Fibroblast of the conjunctiva (primary cell): ENCODE data around the gene WDR70.
"Not testable (repeated sequence)": the region's sequence is repeated elsewhere in the genome, so short reads cannot be mapped to it uniquely, and the experiment has no call there.

ENCODE experiments used
- DNase-seq: peaks from one replicate; pipeline ENCODE4 v3.0.0-alpha.2; 2010; ENCODE audit warnings: low read depth

Gene WDR70

GRCh38 chr5:37640088-37640487 lies 261.0 kb downstream of the WDR70 start:
- DNase-seq: no peak

- no peak for DNase-seq
Observed at GRCh38 chr5:37641933-37642332, 262.8 kb downstream of the WDR70 start.

GRCh38 chr5:37645707-37646106 lies 266.6 kb downstream of the WDR70 start:
- DNase-seq: no peak

GRCh38 chr5:37654566-37654965 lies 275.4 kb downstream of the WDR70 start:
- DNase-seq: not testable (repeated sequence)

- no peak for DNase-seq
Observed at GRCh38 chr5:37657046-37657445, 277.9 kb downstream of the WDR70 start.

GRCh38 chr5:37658440-37658839 lies 279.3 kb downstream of the WDR70 start:
- no peak for DNase-seq

- DNase-seq: no peak
Observed at GRCh38 chr5:37660319-37660718, 281.2 kb downstream of the WDR70 start.

GRCh38 chr5:37661227-37661920 lies 282.3 kb downstream of the WDR70 start:
- DNase-seq: no peak

- no peak for DNase-seq
Observed at GRCh38 chr5:37661951-37662350, 282.8 kb downstream of the WDR70 start.

- DNase-seq: no peak
Observed at GRCh38 chr5:37662362-37662761, 283.2 kb downstream of the WDR70 start.

- no peak for DNase-seq
Observed at GRCh38 chr5:37662789-37663485, 283.8 kb downstream of the WDR70 start.

GRCh38 chr5:37663538-37663937 lies 284.4 kb downstream of the WDR70 start:
- no peak for DNase-seq

GRCh38 chr5:37664551-37664950 lies 285.4 kb downstream of the WDR70 start:
- DNase-seq: no peak

- peak; percentile 40 for DNase-seq
Observed at GRCh38 chr5:37665272-37665671, 286.2 kb downstream of the WDR70 start.

- DNase-seq: no peak
Observed at GRCh38 chr5:37665889-37666288, 286.8 kb downstream of the WDR70 start.

- no peak for DNase-seq
Observed at GRCh38 chr5:37667430-37667829, 288.3 kb downstream of the WDR70 start.

- DNase-seq: no peak
Observed at GRCh38 chr5:37667846-37668245, 288.7 kb downstream of the WDR70 start.

GRCh38 chr5:37668524-37669047 lies 289.5 kb downstream of the WDR70 start:
- peak; percentile 77 for DNase-seq

- not testable (repeated sequence) for DNase-seq
Observed at GRCh38 chr5:37672118-37672588, 293.0 kb downstream of the WDR70 start.

GRCh38 chr5:37674361-37674760 lies 295.2 kb downstream of the WDR70 start:
- DNase-seq: not testable (repeated sequence)

GRCh38 chr5:37679326-37679725 lies 300.2 kb downstream of the WDR70 start:
- not testable (repeated sequence) for DNase-seq

- DNase-seq: not testable (repeated sequence)
Observed at GRCh38 chr5:37679903-37680302, 300.8 kb downstream of the WDR70 start.

GRCh38 chr5:37683072-37683471 lies 304.0 kb downstream of the WDR70 start:
- DNase-seq: no peak
